ENCODE measurements around the gene ECPAS.

DNA sequence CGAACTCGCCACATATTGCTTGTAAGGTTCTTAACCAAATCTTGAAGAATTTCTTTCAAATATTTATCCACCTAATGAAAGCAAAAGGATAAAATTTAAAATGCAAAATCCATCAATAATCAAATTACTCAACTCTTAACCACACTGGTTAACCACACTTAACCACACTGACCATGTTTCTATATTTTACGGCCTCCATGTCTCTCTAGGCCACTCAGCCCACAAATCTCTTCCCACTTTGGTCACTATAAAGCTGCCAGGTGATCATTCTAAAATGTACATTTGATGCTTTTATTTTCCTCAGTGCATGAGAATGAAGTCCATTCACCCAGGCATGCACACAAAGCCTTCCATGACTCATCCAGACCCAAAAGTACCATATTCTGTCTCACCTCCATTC is 97.8 kb downstream of the ECPAS start:
- TF ChIP-seq ZFP3 (CRISPR knock-in tag; IDR thresholded peaks at IDR 0.05) (no peak), PATZ1 (CRISPR knock-in tag; IDR thresholded peaks at IDR 0.05; ENCODE audit: borderline replicate concordance) (no peak), ZFP30 (CRISPR knock-in tag; IDR thresholded peaks at IDR 0.05) (no peak), OSR1 (CRISPR knock-in tag; IDR thresholded peaks at IDR 0.05) (no peak), CREB5 (CRISPR knock-in tag; IDR thresholded peaks at IDR 0.05; ENCODE audit: low read depth) (no peak), ARNTL (CRISPR knock-in tag; IDR thresholded peaks at IDR 0.05; ENCODE audit: borderline replicate concordance, low read depth) (no peak), ZC3H10 (CRISPR knock-in tag; IDR thresholded peaks at IDR 0.05) (no peak), RARB (CRISPR knock-in tag; IDR thresholded peaks at IDR 0.05) (no peak)
